Keratinocyte (primary cell): Measurements from ENCODE around the gene APMAP.

ENCODE experiments used
- EZH2 ChIP-seq: IDR thresholded peaks from one replicate; pipeline ENCODE4 v1.6.1; 2012; ENCODE audit warnings: inconsistent platforms, mild to moderate bottlenecking, low read length, moderate library complexity
- TF ChIP-seq, protein P1 (sequence below), 3 experiments: IDR thresholded peaks in 1 of 3; conservative IDR thresholded peaks in 1 of 3; optimal IDR thresholded peaks in 1 of 3; 2 replicates in 2 of 3; 3 replicates in 1 of 3; pipeline versions ENCODE3 to v1.5.1; 2011; ENCODE audit warnings: low read length in 3 of 3, mild to moderate bottlenecking in 3 of 3, moderate library complexity in 2 of 3, control low read depth in 1 of 3, inconsistent platforms in 1 of 3; ENCODE audit not compliant: insufficient read depth in 2 of 3; ENCODE audit errors: extremely low read depth in 1 of 3

DNA sequence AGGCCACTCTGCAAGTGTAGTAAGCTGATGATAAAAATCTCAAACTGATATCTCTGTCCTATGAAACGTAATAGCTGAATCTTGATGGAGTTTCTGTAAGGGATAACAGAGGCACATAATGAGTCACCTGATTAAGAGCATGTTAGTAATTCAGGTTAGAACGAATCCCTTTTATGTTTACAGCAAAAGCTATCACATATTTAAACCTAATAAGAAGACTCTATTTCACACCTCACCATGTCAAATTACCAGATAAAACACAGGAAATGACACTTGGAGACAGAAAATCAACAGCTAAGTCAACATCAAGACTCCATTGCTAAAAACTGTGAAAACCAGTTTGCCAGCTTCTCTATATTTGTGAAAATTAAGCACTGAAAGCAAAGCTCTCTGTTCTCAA is 31.7 kb downstream of the APMAP start:
- TF ChIP-seq, protein P1, sequence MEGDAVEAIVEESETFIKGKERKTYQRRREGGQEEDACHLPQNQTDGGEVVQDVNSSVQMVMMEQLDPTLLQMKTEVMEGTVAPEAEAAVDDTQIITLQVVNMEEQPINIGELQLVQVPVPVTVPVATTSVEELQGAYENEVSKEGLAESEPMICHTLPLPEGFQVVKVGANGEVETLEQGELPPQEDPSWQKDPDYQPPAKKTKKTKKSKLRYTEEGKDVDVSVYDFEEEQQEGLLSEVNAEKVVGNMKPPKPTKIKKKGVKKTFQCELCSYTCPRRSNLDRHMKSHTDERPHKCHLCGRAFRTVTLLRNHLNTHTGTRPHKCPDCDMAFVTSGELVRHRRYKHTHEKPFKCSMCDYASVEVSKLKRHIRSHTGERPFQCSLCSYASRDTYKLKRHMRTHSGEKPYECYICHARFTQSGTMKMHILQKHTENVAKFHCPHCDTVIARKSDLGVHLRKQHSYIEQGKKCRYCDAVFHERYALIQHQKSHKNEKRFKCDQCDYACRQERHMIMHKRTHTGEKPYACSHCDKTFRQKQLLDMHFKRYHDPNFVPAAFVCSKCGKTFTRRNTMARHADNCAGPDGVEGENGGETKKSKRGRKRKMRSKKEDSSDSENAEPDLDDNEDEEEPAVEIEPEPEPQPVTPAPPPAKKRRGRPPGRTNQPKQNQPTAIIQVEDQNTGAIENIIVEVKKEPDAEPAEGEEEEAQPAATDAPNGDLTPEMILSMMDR (optimal IDR thresholded peaks at IDR 0.05 in 1 of 3, IDR thresholded peaks at IDR 0.05 in 1 of 3, conservative IDR thresholded peaks at IDR 0.05 in 1 of 3; ENCODE audit: extremely low read depth in 1 of 3, insufficient read depth in 2 of 3, low read length in 3 of 3), result no peak
- no peak for TF ChIP-seq EZH2
